GM18870 (cell line): Measurements from ENCODE around the gene GARRE1.
"Not testable (repeated sequence)": the region's sequence is repeated elsewhere in the genome, so short reads cannot be mapped to it uniquely, and the experiment has no call there.

Source experiments
- ATAC-seq: cut with Tn5 transposase; IDR thresholded peaks from one replicate; pipeline ENCODE4 v1.9.1; 2021; ENCODE audit warnings: moderate library complexity; ENCODE audit not compliant: unreplicated experiment

GARRE1 gene

DNA sequence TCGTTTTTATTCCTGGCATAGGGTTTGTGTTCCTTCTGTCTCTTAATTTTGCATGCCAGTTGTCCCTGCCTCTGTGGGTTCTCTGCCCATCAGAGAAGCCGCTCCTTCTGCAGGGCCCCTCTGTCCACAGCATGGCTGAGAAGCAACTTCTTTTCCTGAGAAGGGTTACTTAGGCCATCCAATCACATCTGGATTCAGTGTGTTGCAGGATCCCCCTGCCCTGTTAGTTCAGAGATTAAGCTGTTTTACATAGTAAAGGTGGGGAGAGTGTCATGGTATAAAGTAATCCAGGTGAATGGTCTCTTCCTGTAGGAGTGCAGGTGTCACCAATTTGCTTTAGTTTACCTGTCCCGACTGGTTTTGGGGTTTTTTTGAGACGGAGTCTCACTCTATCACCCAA, 22.9 kb upstream of the GARRE1 start:
- ATAC-seq: no peak

GRCh38 chr19:34232566-34233481, 21.5 kb upstream of the GARRE1 start:
- no peak for ATAC-seq

DNA sequence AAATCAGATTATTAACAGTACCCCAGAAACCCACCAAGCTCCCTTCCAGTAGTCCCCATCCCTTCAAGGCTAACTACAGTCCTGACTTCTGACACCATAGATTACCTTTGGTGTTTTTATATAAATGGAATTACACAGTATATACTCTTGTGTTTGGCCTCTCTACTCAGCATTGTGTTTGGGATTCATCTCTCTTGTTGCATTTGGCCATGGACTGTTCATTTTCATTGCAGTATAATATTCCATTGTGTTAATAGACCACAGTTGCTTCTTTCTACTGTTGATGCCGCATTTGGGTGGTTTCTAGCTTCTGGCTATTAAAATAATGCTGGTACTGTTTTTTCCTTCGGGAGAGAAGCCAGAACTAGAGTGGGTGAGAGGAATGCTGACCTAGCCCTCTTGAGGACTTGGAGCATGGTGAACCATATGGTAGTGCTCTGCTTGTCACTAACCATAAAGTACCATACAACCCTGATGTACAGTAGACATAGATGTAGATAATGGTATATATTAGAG, 18.9 kb upstream of the GARRE1 start:
- no peak for ATAC-seq

DNA sequence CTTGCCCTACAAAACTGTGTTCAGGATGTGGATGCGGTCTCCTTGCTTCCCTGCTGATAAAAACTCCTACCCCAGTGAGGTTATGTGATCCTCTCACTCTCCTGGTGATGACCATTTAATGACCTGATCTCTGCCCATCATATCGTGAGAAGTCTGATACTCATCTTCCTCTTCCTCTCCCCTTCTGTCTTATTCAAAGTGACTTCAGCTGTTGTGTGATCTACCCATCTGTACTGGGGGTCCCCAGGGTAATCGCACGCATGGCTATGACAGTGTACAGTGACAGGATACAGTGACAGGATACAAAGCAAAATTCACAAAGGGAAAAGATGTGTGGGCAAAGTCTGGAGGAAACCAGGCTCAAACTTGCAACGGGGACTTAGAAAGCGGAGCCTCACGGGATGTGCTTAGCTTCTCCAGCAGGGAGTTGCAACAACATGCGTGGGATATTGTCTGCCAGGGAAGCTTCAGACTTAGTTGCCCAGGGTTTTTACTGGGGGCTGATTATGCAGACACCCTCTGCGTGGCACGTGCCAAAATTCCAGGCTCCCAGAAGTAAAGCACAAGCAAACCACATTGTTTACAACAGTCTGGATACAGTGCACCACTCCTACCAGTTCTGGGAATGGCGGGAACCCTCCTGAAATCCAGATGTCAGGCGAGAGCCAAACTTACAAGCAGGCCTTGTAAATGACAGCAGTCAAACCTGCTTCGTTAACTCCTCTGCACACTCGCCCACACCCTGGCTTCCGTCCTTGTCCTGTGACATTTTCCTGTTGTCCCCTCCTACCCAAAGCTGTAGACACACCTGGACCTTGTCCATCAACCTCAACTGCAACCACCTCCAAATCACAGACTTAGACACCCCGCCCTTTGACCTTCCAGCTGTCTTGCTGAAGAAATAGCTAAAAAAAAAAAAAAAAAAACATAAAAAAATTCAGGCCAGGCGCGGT, 18.0 kb upstream of the GARRE1 start:
- no peak for ATAC-seq

DNA sequence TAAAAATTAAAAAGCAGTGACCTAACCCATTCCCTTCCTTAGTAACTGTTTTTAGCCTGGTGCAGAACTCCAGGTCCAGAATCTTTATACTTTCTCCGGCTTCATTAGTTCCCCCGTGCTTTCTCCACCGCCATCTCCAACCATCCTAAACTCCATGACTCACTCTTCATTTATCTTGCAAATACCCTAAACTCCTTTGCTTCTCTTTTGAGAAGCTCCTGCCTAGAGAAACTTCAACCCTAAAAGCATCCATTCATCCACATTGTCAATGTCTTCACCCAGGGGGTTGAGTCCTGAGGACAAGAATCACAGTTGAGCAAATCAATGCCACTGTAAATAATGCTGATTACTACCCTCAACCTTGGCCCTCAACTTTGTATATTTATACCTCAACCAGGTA, 17.1 kb upstream of the GARRE1 start:
- no peak for ATAC-seq

- no peak for ATAC-seq
Observed at GRCh38 chr19:34237939-34238338, 16.4 kb upstream of the GARRE1 start.

DNA sequence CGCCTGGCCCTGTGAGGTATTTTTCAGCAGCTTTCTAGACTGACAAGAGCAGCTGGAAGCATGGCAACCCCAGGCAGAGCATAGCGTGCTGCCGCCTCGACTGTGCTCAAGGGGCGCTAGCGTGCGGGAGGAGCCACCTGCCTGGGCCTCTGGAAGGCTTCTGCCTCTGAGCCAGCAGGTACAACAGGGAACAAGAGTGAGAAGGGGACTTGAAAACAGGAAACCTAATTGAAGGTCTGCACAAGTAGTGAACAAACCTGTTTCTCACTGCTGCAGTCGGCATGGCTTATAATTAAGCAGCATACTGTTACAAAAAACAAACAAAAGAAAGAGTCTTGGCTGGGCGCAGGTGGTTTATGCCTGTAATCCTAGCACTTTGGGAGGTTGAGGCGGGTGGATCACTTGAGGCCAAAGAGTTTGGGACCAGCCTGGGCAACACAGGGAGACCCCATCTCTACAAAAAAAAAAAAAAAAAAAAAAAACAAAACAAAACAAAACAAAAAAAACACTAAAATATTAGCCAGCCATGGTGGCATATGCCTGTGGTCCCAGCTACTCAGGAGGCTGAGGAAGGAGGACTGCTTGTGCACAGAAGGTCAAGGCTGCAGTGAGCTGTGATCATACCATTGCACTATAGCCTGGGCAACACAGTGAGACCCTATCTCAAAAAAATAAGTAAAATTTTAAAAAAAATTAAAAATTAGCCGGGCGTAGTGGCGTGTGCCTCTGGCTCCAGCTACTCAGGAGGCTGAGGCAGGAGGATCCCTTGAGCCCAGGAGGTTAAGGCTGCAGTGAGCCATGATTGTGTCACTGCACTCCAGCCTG, 12.6 kb upstream of the GARRE1 start:
- ATAC-seq: no peak

DNA sequence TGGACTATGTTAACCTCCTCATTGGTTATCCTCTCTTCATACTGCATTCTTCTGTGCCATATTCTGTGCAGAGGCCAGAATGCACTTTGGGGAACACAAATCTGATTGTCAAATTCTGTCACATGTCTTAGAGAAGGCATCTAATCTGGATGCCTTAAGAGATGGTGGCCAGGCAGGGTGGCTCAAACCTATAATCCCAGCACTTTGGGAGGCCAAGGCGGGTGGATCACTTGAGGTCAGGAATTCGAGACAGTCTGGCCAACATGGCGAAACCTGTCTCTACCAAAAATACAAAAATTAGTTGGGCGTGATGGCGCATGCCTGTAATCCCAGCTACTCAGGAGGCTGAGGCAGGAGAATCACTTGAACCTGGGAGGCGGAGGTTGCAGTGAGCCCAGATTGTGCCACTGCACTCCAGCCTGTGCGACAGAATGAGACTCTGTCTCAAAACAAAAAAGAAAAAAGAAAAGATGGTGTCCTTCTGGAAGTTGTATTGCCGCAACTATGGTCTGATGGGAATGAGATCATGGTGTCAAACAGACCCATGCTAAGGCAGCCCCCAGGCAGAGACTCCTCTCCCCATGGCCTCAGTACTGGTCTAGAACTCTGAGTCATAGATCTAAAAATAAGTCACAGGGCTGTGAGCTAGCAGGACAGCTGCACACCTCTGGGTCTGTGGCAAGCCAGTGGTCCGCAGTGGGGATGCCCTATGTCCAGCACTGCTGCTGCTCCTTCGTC, 11.0 kb upstream of the GARRE1 start:
- not testable (repeated sequence) for ATAC-seq

- no peak for ATAC-seq
Observed at GRCh38 chr19:34243876-34244578, 10.3 kb upstream of the GARRE1 start.

DNA sequence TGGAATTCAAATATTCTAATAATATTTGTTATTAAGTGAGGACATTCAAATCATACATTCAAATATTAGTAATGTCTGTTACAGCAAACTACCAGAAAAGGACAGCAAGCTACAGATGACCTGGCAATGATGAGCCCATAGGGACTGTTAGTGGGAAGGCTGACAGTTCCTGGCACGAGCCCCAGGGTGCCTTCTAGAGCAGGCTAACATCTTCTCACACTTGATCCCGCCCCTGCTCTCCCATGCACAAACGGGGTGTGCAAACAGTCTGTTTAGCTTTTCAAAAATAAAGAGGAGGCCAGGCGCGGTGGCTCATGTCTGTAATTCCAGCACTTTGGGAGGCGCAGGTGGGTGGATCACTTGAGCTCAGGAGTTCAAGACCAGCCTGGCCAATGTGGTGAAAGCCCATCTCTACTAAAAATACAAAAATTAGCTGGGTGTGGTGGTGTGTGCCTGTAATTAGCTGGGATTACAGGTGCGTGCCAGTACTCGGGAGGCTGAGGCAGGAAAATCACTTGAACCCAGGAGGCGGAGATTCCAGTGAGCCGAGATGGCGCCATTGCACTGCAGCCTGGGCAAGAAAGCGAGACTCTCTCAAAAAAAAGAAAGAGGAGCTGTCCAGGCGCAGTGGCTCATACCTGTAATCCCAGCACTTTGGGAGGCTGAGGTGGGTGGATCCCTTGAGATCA, 9.6 kb upstream of the GARRE1 start:
- ATAC-seq: no peak

DNA sequence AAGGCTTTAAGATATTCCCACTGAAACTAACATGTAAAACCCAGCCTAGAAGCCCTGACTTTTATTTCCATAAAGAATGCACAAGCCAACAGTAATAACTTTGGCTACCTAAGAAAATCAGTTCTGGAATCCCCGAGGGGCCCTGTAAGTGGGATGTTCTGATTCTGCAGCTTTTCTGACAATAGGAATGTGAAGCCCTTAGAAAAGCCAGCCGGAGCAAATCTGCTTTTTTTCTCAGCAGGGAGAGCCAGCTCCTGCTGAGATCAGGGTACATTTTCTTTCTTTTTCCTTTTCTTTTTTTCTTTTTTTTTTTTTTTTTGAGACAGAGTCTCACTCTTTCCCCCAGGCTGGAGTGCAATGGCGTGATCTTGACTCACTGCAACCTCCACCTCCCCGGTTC, 8.0 kb upstream of the GARRE1 start:
- no peak for ATAC-seq

DNA sequence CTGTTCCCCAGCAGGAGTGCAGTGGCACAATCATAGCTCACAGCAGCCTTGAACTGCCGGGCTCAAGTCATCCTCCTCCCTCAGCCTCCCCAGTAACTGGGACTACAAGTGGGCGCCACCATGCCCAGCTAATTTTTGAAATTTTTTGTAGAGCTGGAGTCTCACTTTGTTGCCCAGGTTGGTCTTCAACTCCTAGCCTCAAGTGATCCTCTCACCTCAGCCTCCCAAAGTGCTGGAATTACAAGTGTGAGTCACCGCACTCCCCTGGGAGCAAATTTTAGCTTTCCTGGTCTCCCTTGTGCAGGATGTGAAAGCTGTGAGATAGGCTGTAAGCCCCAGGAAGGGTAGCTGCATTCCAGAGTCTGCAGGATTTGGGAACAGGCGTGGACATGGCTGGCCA, 5.4 kb upstream of the GARRE1 start:
- ATAC-seq: no peak

DNA sequence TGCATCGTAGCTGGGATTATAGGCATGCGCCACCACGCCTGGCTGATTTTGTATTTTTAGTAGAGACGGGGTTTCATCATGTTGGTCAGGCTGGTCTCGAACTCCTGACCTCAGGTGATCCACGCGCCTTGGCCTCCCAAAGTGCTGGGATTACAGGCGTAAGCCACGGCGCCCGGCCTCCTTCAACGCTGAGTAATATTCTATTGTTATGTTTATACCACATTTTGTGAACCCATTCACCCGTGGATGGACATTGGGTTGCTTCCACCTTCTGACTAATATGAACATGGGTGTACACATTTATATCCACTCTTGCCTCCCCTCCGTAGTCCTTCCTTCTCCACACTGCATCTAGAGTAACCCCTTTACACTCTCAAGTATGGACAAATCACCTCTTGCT, 1.2 kb upstream of the GARRE1 start:
- ATAC-seq: not testable (repeated sequence)

- ATAC-seq: not testable (repeated sequence)
Observed at GRCh38 chr19:34253681-34254045, 691 bp upstream of the GARRE1 start.

DNA sequence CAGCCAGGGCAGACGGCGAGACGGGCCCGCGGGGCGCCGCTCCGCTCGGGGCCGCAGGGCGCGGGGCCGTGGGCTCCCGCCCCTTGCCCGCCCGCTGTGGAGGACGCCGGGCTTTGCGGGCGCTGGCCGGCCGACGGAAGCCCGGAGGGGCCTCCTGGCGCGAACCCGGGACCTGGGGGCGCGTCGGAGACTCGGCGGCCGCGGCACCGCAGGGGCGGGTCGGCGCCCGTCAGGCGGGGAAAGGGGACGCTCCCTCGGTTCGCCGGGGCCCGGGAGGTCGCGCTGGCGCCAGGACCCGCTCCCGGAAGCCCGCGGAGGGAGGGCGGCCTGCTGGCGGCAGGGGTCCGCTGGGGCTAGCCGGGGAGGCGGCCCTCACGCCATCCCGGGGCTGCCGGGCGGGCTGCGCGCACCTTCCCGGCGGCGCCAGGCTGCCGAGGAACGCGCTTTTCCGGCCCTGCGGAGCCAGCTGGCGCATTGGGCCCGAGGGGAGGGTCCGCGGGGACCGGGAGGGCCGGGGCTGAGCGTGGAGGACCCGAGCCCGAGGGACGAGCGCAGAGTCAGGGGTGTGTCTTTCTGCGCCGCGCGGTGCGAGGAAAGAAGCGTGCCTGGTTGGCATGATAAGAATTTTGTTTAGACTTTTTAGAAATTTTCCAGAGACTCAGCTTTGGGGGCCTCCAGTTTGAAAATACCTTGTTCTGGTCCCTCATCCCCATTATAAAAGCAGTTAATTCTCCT, 511 bp downstream of the GARRE1 start:
- ATAC-seq: no peak

- ATAC-seq: no peak
Observed at GRCh38 chr19:34255546-34255945, 1.2 kb downstream of the GARRE1 start.

DNA sequence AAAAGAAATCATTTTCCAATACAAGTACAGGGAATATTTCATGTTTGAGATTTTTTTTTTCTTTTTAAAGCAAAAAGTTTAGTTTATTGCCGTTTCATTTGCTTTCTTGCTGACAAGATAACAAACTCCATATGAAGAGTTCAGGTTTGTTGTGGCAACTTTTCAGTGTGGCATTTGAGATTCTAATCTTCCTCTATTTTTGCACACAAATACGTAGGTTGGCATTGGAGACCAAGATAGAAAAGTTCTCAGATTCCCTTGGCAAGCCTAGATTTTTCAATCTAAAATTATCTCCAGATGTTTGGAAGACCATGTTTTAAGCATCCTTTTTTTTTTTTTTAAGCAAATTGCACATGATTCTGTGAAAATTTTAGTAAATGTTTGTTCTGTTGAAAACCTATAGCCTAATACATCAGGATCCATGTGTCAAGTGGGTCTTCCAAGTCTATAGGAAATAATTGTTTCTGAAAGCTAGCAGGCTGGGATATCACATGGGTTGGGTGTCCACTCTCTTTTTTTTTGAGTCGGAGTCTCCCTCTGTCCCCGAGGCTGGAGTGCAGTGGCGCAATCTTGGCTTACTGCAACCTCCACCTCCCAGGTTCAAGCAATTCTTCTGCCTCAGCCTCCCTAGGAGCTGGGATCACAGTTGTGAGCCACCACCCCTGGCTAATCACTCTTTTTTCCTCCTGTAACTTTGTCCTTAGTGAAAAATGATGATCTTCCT, 2.6 kb downstream of the GARRE1 start:
- ATAC-seq: no peak

DNA sequence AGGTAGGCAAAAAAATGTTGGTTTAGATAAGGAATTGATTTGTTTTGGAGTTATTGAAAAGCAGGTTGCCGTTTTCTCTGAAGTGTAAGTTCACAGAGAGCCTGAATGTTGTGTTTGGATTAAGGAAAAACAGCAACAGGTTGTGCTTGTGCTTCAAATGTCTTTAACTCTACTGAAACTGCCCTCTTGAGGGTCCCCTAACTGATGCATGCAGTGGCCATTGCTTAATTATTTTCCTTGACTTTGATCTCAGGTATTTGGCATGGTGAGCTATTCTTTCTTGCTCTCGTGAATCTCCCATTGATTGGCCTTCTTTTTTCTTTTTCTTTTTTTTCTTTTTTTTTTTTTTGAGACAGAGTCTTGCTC, 3.2 kb downstream of the GARRE1 start:
- no peak for ATAC-seq
